HCT116 (cell line): ENCODE results near the gene EIF2AK3. TPM values are rescaled to one million over a fixed set of nuclear protein-coding genes. Genes with fewer than 3 reads are reported as not detected.
"Not testable (repeated sequence)": the region's sequence is repeated elsewhere in the genome, so short reads cannot be mapped to it uniquely, and the experiment has no call there.

Experiments
- ATAC-seq: fragments of 200-7000 bp; cut with Tn5 transposase; 2 replicates; pipeline ENCODE4 v1.9.1; 2020; ENCODE audit warnings: mild to moderate bottlenecking, moderate library complexity
- BruUV-seq: library from RNA; stranded (reverse); fragments of 400-500 nt; replicated peaks from 2 replicates; lab custom pipeline; 2021; lab: Mats Ljungman, UMichigan
- CTCF ChIA-PET: fragments of 300-600 bp; sonication (Branson Sonifier 250); formaldehyde crosslinking; loops from one replicate; lab custom pipeline; 2021; ENCODE audit warnings: antibody characterized with exemption; lab: Charles Lee
- POLR2A ChIA-PET: fragments of 300-600, 350-600 bp; sonication (Branson Sonifier 250); formaldehyde crosslinking; loops from one replicate; lab custom pipeline; 2021; ENCODE audit warnings: antibody characterized with exemption; lab: Charles Lee
- RAD21 ChIA-PET, 2 experiments: fragments of 300-600 bp; sonication (Branson Sonifier 250); formaldehyde crosslinking; loops; one replicate each; lab custom pipeline; 2023; ENCODE audit warnings: low total read pairs in 2 of 2; ENCODE audit not compliant: uncharacterized antibody in 2 of 2, unreplicated experiment in 2 of 2, low non-redundant PET in 1 of 2; lab: Charles Lee
- DNase-seq: peaks from one replicate; pipeline ENCODE4 v3.0.0-alpha.2; 2010; ENCODE audit warnings: low read depth, low spot score
- H2AFZ ChIP-seq: fragments of 200-600 bp; shearing (Covaris generic), sonication (generic); 2 replicates; pipeline ENCODE4 v1.6.1; 2017; ENCODE audit warnings: low read depth, mixed run types, mixed read lengths, antibody characterized with exemption, low read length; ENCODE audit not compliant: poor library complexity, severe bottlenecking
- H3K27ac ChIP-seq: 2 replicates; pipeline ENCODE4 v1.5.1; 2012; ENCODE audit warnings: low read depth, low read length
- H3K27me3 ChIP-seq: fragments of 200-600 bp; sonication (generic); 2 replicates; pipeline ENCODE4 v1.6.1; 2016; ENCODE audit warnings: mixed run types, low read length, mixed read lengths; ENCODE audit not compliant: insufficient read depth
- H3K36me3 ChIP-seq, 2 experiments: fragments of 200-500 bp in 1 of 2; fragments of 200-600 bp in 1 of 2; sonication (Bioruptor generic) in 1 of 2; sonication (generic) in 1 of 2; 2 replicates each; pipeline versions ENCODE4 v1.5.1 to v1.6.1; 2014 to 2016; ENCODE audit warnings: low read length in 2 of 2, inconsistent platforms in 1 of 2, mixed read lengths in 1 of 2, mixed run types in 1 of 2; ENCODE audit not compliant: insufficient read depth in 2 of 2, control insufficient read depth in 1 of 2
- H3K4me1 ChIP-seq, 2 experiments: fragments of 200-600 bp in 1 of 2; sonication (generic) in 1 of 2; 2 replicates each; pipeline versions ENCODE4 v1.5.1 to v1.6.1; 2012 to 2017; ENCODE audit warnings: low read length in 2 of 2, inconsistent platforms in 1 of 2, mild to moderate bottlenecking in 1 of 2, mixed read lengths in 1 of 2, mixed run types in 1 of 2, moderate library complexity in 1 of 2; ENCODE audit not compliant: insufficient read depth in 2 of 2, control insufficient read depth in 1 of 2
- H3K4me2 ChIP-seq: fragments of 200-600 bp; sonication (generic); 2 replicates; pipeline ENCODE4 v1.6.1; 2017; ENCODE audit warnings: mixed run types, low read length, mixed read lengths
- H3K4me3 ChIP-seq, 2 experiments: fragments of 200-600 bp in 1 of 2; sonication (generic) in 1 of 2; replicated peaks in 1 of 2; 2 replicates each; pipeline ENCODE4 v1.5.1; 2011 to 2016; ENCODE audit warnings: low read length in 2 of 2, control low read depth in 1 of 2, low read depth in 1 of 2, mild to moderate bottlenecking in 1 of 2, mixed read lengths in 1 of 2, mixed run types in 1 of 2
- H3K79me2 ChIP-seq: fragments of 200-600 bp; sonication (generic); 2 replicates; pipeline ENCODE4 v1.6.1; 2017; ENCODE audit warnings: mild to moderate bottlenecking, mixed run types, low read length, moderate library complexity, mixed read lengths; ENCODE audit not compliant: insufficient read depth
- H3K9ac ChIP-seq: fragments of 200-600 bp; sonication (generic); 2 replicates; pipeline ENCODE4 v1.6.1; 2016; ENCODE audit warnings: low read length, mixed read lengths
- H3K9me2 ChIP-seq: fragments of 200-600 bp; sonication (generic), shearing (Covaris generic); 2 replicates; pipeline ENCODE4 v1.6.1; 2017; ENCODE audit warnings: mixed run types, mild to moderate bottlenecking, moderate library complexity; ENCODE audit not compliant: insufficient read depth
- H3K9me3 ChIP-seq, 2 experiments: fragments of 200-500 bp in 1 of 2; fragments of 200-600 bp in 1 of 2; sonication (Bioruptor generic) in 1 of 2; sonication (generic) in 1 of 2; 2 replicates each; pipeline ENCODE4 v1.6.1; 2014 to 2017; ENCODE audit warnings: low read length in 2 of 2, mixed read lengths in 2 of 2, inconsistent platforms in 1 of 2, low read depth in 1 of 2, mild to moderate bottlenecking in 1 of 2, mixed run types in 1 of 2, moderate library complexity in 1 of 2; ENCODE audit not compliant: control insufficient read depth in 1 of 2, insufficient read depth in 1 of 2
- H4K20me1 ChIP-seq: fragments of 200-600 bp; sonication (generic), shearing (Covaris generic); 2 replicates; pipeline ENCODE4 v1.6.1; 2017; ENCODE audit warnings: mixed run types, mild to moderate bottlenecking, moderate library complexity; ENCODE audit not compliant: insufficient read depth
- ATF3 ChIP-seq: IDR thresholded peaks from 2 replicates; pipeline ENCODE4 v1.6.1; 2012
- CBX3 ChIP-seq: IDR thresholded peaks from 2 replicates; pipeline ENCODE4 v1.6.1; 2012; ENCODE audit warnings: low read depth
- EZH2 ChIP-seq: fragments of 200-600 bp; sonication (generic); IDR thresholded peaks from 2 replicates; pipeline ENCODE4 v1.6.1; 2017; ENCODE audit warnings: antibody characterized with exemption, mixed run types
- RAD21 ChIP-seq: IDR thresholded peaks from 2 replicates; pipeline ENCODE4 v1.6.1; 2012; ENCODE audit warnings: low read depth, mild to moderate bottlenecking
- REST ChIP-seq: IDR thresholded peaks from 2 replicates; pipeline ENCODE4 v1.6.1; 2012; ENCODE audit warnings: low read depth
- SP1 ChIP-seq: IDR thresholded peaks from 2 replicates; pipeline ENCODE4 v1.6.1; 2012; ENCODE audit warnings: low read depth
- ZNF274 ChIP-seq: fragments of 200-500 bp; sonication (Bioruptor generic); IDR thresholded peaks from 2 replicates; pipeline ENCODE4 v1.6.1; 2014; ENCODE audit warnings: mild to moderate bottlenecking, low read depth, low read length, inconsistent platforms
- intact Hi-C: fragments of 100-400 bp; cut with micrococcal nuclease; formaldehyde crosslinking; loops from 2 replicates; pipeline ENCODE4 v1.10.0; 2022
- total RNA-seq: library from RNA; stranded (reverse); gene quantifications from one replicate; pipeline ENCODE4 v1.2.1, GENCODE V29; 2021; ENCODE audit not compliant: unreplicated experiment

EIF2AK3 gene
- total RNA-seq, 1 experiment from 2014 or later, result 8.9 TPM

GRCh38 chr2:88645291-88645882 is 18.1 kb upstream of the EIF2AK3 start:
- BruUV-seq, H3K4me1 ChIP-seq, CTCF ChIA-PET, H3K27me3 ChIP-seq, RAD21 ChIA-PET, intact Hi-C loops, H3K9ac ChIP-seq, DNase-seq, H2AFZ ChIP-seq, H3K79me2 ChIP-seq, H3K9me2 ChIP-seq, ATAC-seq, H3K36me3 ChIP-seq, H4K20me1 ChIP-seq, H3K4me3 ChIP-seq, H3K9me3 ChIP-seq, H3K27ac ChIP-seq, H3K4me2 ChIP-seq: not testable (repeated sequence)
- POLR2A ChIA-PET, result interaction anchor here (2.2 kb wide), 1 partner anchor 13 kb away, joined by 6 read pairs; no protein-coding TSS in a partner anchor

- Histone ChIP-seq H4K20me1 (no peaks in the 10 kb centered on the region), H3K9me2 (no peaks in the 10 kb centered on the region), H3K4me1 (peaks cover 12 to 15% of the 10 kb centered on the region in 2 experiments; a peak in 3 of 4 replicates), H3K27me3 (no peaks in the 10 kb centered on the region), H3K36me3 (no peaks in the 10 kb centered on the region), H3K4me3 (no peak overlapping the region), H3K4me2 (no peak overlapping the region), H3K27ac (no peak overlapping the region), H3K9me3 (no peaks in the 10 kb centered on the region)
- ATAC-seq (no peak), DNase-seq (no peak)
- no TSS peak for BruUV-seq
- CTCF ChIA-PET, result no interaction called here
- TF ChIP-seq ZNF274, result no peak
- TF ChIP-seq SP1, result no peak
- TF ChIP-seq ATF3, result no peak
- TF ChIP-seq CBX3, result no peak
- TF ChIP-seq REST, result no peak
- TF ChIP-seq RAD21, result no peak
- no peak for TF ChIP-seq EZH2
- TF ChIP-seq, all 23 proteins: peak for 0
- intact Hi-C loops, result no loop called here
- H3K79me2 ChIP-seq, result no peaks in the 10 kb centered on the region
- H2AFZ ChIP-seq, result no peak overlapping the region
- RAD21 ChIA-PET, result no interaction called here
- H3K9ac ChIP-seq, result no peak overlapping the region
- POLR2A ChIA-PET, result no interaction called here
These were observed 15.0 kb upstream of the EIF2AK3 start for GRCh38 chr2:88642278-88642677.
